NB4 (cell line): Measurements from ENCODE around the gene CHST15.

Experiments used
- DNase-seq: peaks from one replicate; pipeline ENCODE4 v3.0.0; 2010; ENCODE audit warnings: low read depth
- H3K4me3 ChIP-seq: one replicate; pipeline ENCODE4 v1.5.1; 2011; ENCODE audit warnings: mild to moderate bottlenecking, low read depth, low read length, moderate library complexity
- CTCF ChIP-seq: IDR thresholded peaks from one replicate; pipeline ENCODE4 v1.5.1; 2012; ENCODE audit warnings: low read depth, low read length
- MYC ChIP-seq: IDR thresholded peaks from 2 replicates; pipeline ENCODE4 v1.6.1; 2011; ENCODE audit warnings: low read depth, low read length
- POLR2A ChIP-seq: IDR thresholded peaks from 2 replicates; pipeline ENCODE4 v1.6.1; 2011; ENCODE audit warnings: mild to moderate bottlenecking; ENCODE audit not compliant: insufficient read length; ENCODE audit errors: extremely low read depth
- TF ChIP-seq, protein P1 (sequence below): IDR thresholded peaks from 2 replicates; pipeline ENCODE4 v1.6.1; 2011; ENCODE audit warnings: low read depth, low read length

The CHST15 gene

DNA sequence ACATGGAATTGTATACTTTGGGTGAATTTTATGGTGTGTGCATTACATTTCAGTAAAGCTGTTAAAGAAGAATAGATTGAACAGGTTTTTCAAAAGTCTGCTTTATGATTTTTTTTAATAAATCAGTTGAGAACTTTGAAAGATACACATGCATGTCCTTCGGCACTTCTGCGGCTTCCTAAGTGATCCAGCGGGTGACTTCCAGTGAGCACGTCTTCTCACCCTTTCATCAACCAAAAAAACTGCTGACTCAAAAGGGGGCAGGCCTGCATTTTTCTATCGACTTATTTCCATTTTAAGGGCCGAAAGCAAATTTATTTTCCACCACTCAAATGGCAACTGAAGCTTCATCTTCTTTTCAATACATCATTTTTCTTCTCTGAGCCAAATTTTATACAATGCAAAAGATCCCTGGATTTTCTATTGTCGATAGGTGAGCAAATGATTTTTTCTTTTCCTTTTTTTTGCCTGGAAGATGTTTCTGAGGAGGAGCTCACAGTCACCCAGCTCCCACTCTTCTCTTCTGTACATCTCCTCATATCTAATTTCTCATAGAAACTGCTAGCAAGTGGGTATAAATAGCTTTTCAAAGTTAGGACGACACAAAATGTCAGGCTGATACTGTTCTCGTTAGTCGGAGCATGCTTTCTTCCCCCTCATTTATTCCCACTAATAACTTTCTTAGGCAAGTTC lies 10.2 kb downstream of the CHST15 start:
- no peak for TF ChIP-seq MYC
- TF ChIP-seq, protein P1, sequence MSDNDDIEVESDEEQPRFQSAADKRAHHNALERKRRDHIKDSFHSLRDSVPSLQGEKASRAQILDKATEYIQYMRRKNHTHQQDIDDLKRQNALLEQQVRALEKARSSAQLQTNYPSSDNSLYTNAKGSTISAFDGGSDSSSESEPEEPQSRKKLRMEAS, result no peak
- no peak for TF ChIP-seq CTCF
- DNase-seq, result no peak
- no peak overlapping the region for H3K4me3 ChIP-seq

GRCh38 chr10:124082555-124082954 lies 10.8 kb downstream of the CHST15 start:
- no peak overlapping the region for H3K4me3 ChIP-seq
- TF ChIP-seq, protein P1, result no peak
- TF ChIP-seq CTCF (no peak), POLR2A (no peak), MYC (no peak)
- DNase-seq, result no peak

- TF ChIP-seq POLR2A (no peak), MYC (no peak), CTCF (no peak)
- DNase-seq, result no peak
- H3K4me3 ChIP-seq, result no peak overlapping the region
Observed at GRCh38 chr10:124081547-124082140, 11.8 kb downstream of the CHST15 start.

DNA sequence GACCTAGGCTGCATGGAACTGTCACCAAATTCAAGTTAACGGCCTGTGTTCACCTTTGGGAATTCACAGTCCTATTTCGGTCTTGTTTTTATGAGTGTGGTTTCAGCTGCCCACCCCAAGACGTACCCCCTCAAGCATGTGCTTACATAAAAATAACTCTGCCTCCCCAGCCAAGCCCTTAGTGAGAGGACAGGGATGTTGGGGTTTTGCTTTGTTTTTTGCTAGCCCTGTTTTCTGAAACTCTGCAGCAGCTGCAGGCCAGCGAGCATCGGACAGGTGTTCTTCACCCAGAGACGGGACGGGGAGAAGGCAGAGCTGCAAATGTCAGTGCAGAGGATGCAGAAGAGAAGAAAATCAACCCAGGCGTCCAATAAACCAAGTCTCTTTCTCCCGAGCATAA lies 13.5 kb downstream of the CHST15 start:
- DNase-seq, result no peak

GRCh38 chr10:124078714-124079113 lies 14.7 kb downstream of the CHST15 start:
- H3K4me3 ChIP-seq, result no peak overlapping the region
- DNase-seq, result no peak
- TF ChIP-seq, protein P1, result no peak
- no peak for TF ChIP-seq MYC
- no peak for TF ChIP-seq CTCF
- TF ChIP-seq POLR2A, result no peak

More for the DNA sequence above, 13.5 kb downstream of the CHST15 start:
- H3K4me3 ChIP-seq, result no peak overlapping the region
- TF ChIP-seq MYC (no peak), CTCF (no peak), POLR2A (no peak)
- TF ChIP-seq, protein P1, result no peak

DNA sequence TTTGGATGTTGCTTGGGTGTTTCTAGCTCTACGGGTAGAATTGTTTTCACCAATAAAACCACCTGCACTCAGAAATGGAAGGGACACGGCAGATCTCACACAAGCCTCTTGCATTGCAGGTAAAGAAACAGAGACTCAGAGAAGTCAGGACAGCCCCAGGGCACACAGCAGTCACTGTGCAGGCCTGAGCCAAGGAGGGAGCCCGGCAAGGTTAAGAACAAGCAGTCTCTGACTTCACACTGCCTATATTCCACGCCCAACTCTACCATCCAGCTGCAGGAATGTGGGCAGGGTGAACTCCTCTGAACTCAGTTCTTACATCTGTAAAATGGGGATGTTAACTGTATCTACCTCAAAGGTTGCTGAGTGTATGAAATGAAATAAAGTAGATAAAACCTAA lies 15.4 kb downstream of the CHST15 start:
- H3K4me3 ChIP-seq, result no peak overlapping the region
- DNase-seq, result no peak
- no peak for TF ChIP-seq MYC
- TF ChIP-seq CTCF, result no peak
- no peak for TF ChIP-seq POLR2A
- TF ChIP-seq, protein P1, result no peak
